ENCODE results near the gene OMA1. TPM values are rescaled to one million over a fixed set of nuclear protein-coding genes. Genes with fewer than 3 reads are reported as not detected.

OMA1 gene
- total and polyA plus RNA-seq, 7 donors = 8.2 to 30.4 (median 18.0) TPM

DNA sequence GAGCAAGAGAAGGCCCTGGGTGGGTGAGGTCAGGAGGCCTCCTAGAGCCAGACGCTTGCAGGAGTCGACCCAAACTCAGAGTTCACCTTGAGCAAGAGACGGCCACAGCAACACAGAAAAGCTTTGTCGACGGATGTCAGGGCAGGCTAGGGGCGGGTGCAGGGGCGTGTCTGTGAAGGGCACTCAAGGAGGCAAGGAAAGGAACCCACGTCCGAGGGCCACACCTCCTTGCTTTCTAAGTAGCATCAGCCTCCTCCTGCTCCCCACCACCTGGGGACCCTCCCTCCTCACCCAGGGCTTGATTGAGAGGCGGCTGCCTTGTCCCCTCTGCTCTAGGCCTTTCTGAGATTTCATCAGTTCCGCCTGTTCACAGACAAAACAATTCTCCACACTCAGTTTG is 92.1 kb downstream of the OMA1 start:
- 63 to 72% (median 66%) methylated on average over 10 to 11 of the region's 11 CpGs for WGBS, 3 donors
- Histone ChIP-seq H3K36me3 (ENCODE audit: insufficient read depth in 1 of 2, low read depth in 1 of 2) (no peaks in the 10 kb centered on the region), H3K27ac (no peak overlapping the region), H3K4me1 (peaks cover 4% of the 10 kb centered on the region), H3K9me3 (peaks cover 3% of the 10 kb centered on the region), H3K4me3 (no peak overlapping the region), H3K27me3 (ENCODE audit: insufficient read depth in 3 of 3, low read length in 2 of 3) (no peaks in the 10 kb centered on the region)
- TF ChIP-seq, protein P1, sequence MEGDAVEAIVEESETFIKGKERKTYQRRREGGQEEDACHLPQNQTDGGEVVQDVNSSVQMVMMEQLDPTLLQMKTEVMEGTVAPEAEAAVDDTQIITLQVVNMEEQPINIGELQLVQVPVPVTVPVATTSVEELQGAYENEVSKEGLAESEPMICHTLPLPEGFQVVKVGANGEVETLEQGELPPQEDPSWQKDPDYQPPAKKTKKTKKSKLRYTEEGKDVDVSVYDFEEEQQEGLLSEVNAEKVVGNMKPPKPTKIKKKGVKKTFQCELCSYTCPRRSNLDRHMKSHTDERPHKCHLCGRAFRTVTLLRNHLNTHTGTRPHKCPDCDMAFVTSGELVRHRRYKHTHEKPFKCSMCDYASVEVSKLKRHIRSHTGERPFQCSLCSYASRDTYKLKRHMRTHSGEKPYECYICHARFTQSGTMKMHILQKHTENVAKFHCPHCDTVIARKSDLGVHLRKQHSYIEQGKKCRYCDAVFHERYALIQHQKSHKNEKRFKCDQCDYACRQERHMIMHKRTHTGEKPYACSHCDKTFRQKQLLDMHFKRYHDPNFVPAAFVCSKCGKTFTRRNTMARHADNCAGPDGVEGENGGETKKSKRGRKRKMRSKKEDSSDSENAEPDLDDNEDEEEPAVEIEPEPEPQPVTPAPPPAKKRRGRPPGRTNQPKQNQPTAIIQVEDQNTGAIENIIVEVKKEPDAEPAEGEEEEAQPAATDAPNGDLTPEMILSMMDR (IDR thresholded peaks at IDR 0.05) = no peak
- DNase-seq = no peak
- intact Hi-C loops (cut with DNase I) = no loop called here
- ATAC-seq = no peak

DNA sequence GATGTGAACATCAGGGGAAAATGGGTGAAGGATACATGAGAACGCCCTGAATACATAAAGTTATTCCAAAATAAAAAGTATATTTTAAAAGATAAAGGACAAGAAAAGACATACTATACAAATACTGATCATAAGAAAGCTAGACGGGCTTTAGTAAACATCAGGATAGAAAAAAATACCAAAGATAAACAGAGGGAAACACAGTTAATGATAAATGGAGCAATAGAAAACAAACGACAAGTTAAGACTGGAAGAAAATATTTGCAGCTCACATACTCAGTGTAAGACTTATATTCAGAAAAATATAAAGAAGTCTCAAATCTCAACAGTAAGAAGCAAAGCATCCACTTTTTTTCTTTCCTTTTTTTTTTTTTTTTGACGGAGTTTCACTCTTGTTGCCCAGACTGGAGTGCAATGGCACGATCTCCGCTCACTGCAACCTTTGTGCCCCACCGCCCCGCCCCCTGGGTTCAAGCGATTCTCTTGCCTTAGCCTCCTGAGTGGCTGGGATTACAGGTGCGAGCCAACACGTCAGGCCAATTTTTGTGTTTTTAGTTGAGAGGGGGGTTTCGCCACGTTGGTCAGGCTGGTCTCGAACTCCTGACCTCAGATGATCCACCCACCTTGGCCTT is 94.8 kb downstream of the OMA1 start:
- H3K4me1 ChIP-seq = no peaks in the 10 kb centered on the region
- intact Hi-C loops (cut with DNase I) = no loop called here
- WGBS, 3 donors = 85 to 91% (median 87%) methylated on average over 14 of the region's 14 CpGs
- ATAC-seq (no peak), DNase-seq (no peak)
- H3K36me3 ChIP-seq (ENCODE audit: insufficient read depth in 1 of 2, low read depth in 1 of 2) = no peaks in the 10 kb centered on the region
- TF ChIP-seq, protein P1 (IDR thresholded peaks at IDR 0.05) = no peak
- no peak overlapping the region for H3K27ac ChIP-seq
- H3K4me3 ChIP-seq = no peak overlapping the region
- no peaks in the 10 kb centered on the region for H3K27me3 ChIP-seq (ENCODE audit: insufficient read depth in 3 of 3, low read length in 2 of 3)
- no peaks in the 10 kb centered on the region for H3K9me3 ChIP-seq

GRCh38 chr1:58447886-58448285 is 98.6 kb downstream of the OMA1 start:
- no peak for DNase-seq
- no peaks in the 10 kb centered on the region for H3K27me3 ChIP-seq (ENCODE audit: insufficient read depth in 3 of 3, low read length in 2 of 3)
- no peaks in the 10 kb centered on the region for H3K36me3 ChIP-seq (ENCODE audit: insufficient read depth in 1 of 2, low read depth in 1 of 2)
- no peaks in the 10 kb centered on the region for H3K4me1 ChIP-seq
- H3K4me3 ChIP-seq = no peak overlapping the region
- H3K27ac ChIP-seq = no peak overlapping the region
- TF ChIP-seq, protein P1 (IDR thresholded peaks at IDR 0.05) = no peak
- intact Hi-C loops (cut with DNase I) = no loop called here
- H3K9me3 ChIP-seq = no peaks in the 10 kb centered on the region
- 52 to 70% (median 54%) methylated on average over 2 of the region's 2 CpGs for WGBS, 3 donors
- no peak for ATAC-seq

DNA sequence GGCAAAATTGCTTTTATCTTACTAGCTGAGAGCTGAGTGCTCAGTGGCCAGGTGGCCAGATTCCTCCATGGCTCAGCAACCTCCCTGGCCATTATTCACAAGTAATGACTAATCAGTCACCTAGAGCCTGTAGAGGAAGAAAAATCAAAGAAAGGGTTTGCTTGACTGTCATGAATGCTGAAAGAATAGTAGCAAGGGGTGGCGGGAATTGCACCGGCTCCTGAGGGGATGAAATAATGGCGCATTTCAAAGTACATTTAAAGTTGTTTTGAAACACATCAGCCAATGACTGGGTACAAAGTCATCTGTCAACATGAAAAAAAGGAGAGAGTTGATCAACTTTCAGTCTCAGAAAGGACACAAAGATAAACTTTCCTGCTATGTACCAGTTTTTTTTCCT is 99.5 kb downstream of the OMA1 start:
- intact Hi-C loops (cut with DNase I) = no loop called here
- WGBS, 3 donors = 70 to 86% (median 84%) methylated on average over 3 of the region's 3 CpGs
- Histone ChIP-seq H3K27ac (no peak overlapping the region), H3K27me3 (ENCODE audit: insufficient read depth in 3 of 3, low read length in 2 of 3) (no peaks in the 10 kb centered on the region), H3K36me3 (ENCODE audit: insufficient read depth in 1 of 2, low read depth in 1 of 2) (no peaks in the 10 kb centered on the region), H3K9me3 (no peaks in the 10 kb centered on the region), H3K4me1 (no peaks in the 10 kb centered on the region), H3K4me3 (no peak overlapping the region)
- DNase-seq = no peak
- TF ChIP-seq, protein P1 (IDR thresholded peaks at IDR 0.05) = no peak
- ATAC-seq = no peak

DNA sequence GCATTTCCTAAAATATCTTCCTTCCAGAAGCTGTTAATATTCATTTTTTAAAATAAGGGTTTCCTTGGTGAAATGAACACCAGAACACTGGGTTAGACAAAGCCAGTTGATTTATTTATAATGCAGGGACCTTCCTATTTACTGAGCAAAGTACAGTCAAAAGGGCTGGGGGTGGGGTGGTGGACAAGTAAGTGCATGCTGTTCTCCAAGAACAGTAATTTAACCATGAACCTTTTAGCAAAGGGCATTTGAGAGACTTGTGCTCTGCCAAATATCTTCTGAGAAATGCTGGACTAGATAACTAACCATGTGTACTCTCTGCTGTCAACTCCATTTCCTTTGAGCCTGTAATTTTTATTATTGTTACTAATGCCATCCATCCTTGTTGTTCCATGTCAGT is 100.2 kb downstream of the OMA1 start:
- H3K9me3 ChIP-seq = no peaks in the 10 kb centered on the region
- no peaks in the 10 kb centered on the region for H3K36me3 ChIP-seq (ENCODE audit: insufficient read depth in 1 of 2, low read depth in 1 of 2)
- ATAC-seq = no peak
- TF ChIP-seq, protein P1 (IDR thresholded peaks at IDR 0.05) = no peak
- H3K27ac ChIP-seq = no peak overlapping the region
- intact Hi-C loops (cut with DNase I) = no loop called here
- no peaks in the 10 kb centered on the region for H3K4me1 ChIP-seq
- H3K27me3 ChIP-seq (ENCODE audit: insufficient read depth in 3 of 3, low read length in 2 of 3) = no peaks in the 10 kb centered on the region
- H3K4me3 ChIP-seq = no peak overlapping the region
- DNase-seq = no peak
